NT2/D1 (cell line): ENCODE measurements around the gene WDR73.

Source experiments
- SUZ12 ChIP-seq: IDR thresholded peaks from 2 replicates; pipeline ENCODE4 v1.6.1; 2011; ENCODE audit not compliant: insufficient read length, insufficient read depth; ENCODE audit errors: extremely low read depth
- ZNF274 ChIP-seq: IDR thresholded peaks from 2 replicates; pipeline ENCODE4 v1.6.1; 2011; ENCODE audit warnings: mild to moderate bottlenecking, low read depth, low read length

DNA sequence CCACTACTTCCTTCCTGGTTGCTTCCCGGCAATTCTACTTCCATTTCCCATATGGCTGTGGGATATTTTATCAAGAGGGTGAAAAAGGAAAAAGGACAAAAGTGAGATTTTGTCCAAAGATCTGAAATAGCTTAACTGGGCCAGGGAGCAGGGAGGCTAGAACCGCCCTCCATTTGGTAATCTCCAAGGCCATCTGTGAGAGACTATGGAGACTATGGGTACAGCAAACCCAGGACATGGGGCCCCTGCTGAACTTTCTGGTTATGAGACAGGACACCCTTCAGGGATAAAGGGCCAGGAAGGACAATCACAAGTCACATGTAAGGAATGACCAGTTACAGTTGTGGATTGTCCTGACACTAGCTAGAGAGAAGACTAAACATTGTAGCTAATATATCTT, 29.0 kb downstream of the WDR73 start:
- TF ChIP-seq SUZ12, result no peak
- TF ChIP-seq ZNF274, result no peak
